Measurements from ENCODE around the gene FGF6. TPM values are rescaled to one million over a fixed set of nuclear protein-coding genes. Genes with fewer than 3 reads are reported as not detected.

Gene FGF6
- total and polyA plus RNA-seq, 2 donors (not counting 1 experiment from before 2014, with no cell fraction given): not detected

DNA sequence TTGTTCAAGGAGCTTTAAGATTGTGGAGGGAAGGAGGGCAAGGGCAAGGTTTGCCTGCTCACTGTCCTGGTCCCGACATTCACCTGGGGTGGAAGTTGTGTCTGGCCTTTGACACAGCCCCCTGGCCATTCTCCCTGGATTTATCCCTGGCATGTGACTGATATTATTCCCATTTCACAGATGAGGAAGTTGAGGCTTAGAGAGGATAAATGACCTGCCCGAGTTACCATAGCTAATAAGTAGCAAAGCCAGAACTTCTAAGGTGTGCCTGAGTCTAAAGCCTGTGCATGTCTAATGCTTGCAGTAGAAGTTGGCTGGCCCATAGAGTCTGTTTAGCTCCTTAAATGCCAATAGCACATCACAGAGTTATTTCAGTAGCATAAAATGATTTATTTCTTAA, 720 bp upstream of the FGF6 start:
- Histone ChIP-seq H3K79me2 (ENCODE audit: control insufficient read depth, insufficient read depth, low read length) (no peaks in the 10 kb centered on the region), H3K9ac (ENCODE audit: insufficient read depth, low read length) (no peak overlapping the region), H3K27me3 (ENCODE audit: control insufficient read depth, insufficient read depth, low read length) (peaks cover 4% of the 10 kb centered on the region), H3K4me3 (replicated peaks in 1 of 4; ENCODE audit: control extremely low read depth in 1 of 4, insufficient read depth in 1 of 4, low read depth in 3 of 4, low read length in 4 of 4) (no peak overlapping the region), H3K27ac (ENCODE audit: insufficient read depth, low read length) (no peak overlapping the region), H3K4me2 (ENCODE audit: extremely low read depth, insufficient read depth, low read length) (no peak overlapping the region), H2AFZ (ENCODE audit: low read length) (no peak overlapping the region), H3K4me1 (ENCODE audit: control insufficient read depth, extremely low read depth, insufficient read depth, low read length) (no peaks in the 10 kb centered on the region), H3K36me3 (ENCODE audit: control insufficient read depth, insufficient read depth, low read length) (no peaks in the 10 kb centered on the region), H4K20me1 (ENCODE audit: control insufficient read depth, extremely low read depth, insufficient read depth, low read length) (no peaks in the 10 kb centered on the region), H3K9me3 (ENCODE audit: control insufficient read depth, insufficient read depth, low read depth, low read length) (no peaks in the 10 kb centered on the region)
- TF ChIP-seq, protein P1, sequence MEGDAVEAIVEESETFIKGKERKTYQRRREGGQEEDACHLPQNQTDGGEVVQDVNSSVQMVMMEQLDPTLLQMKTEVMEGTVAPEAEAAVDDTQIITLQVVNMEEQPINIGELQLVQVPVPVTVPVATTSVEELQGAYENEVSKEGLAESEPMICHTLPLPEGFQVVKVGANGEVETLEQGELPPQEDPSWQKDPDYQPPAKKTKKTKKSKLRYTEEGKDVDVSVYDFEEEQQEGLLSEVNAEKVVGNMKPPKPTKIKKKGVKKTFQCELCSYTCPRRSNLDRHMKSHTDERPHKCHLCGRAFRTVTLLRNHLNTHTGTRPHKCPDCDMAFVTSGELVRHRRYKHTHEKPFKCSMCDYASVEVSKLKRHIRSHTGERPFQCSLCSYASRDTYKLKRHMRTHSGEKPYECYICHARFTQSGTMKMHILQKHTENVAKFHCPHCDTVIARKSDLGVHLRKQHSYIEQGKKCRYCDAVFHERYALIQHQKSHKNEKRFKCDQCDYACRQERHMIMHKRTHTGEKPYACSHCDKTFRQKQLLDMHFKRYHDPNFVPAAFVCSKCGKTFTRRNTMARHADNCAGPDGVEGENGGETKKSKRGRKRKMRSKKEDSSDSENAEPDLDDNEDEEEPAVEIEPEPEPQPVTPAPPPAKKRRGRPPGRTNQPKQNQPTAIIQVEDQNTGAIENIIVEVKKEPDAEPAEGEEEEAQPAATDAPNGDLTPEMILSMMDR (conservative IDR thresholded peaks at IDR 0.05 in 1 of 2, IDR thresholded peaks at IDR 0.05 in 1 of 2; ENCODE audit: low read depth in 1 of 2, low read length in 2 of 2): no peak
- TF ChIP-seq EZH2 (IDR thresholded peaks at IDR 0.05; ENCODE audit: low read length, missing control alignments): no peak
- no peak for DNase-seq (ENCODE audit: low read depth in 2 of 2)

DNA sequence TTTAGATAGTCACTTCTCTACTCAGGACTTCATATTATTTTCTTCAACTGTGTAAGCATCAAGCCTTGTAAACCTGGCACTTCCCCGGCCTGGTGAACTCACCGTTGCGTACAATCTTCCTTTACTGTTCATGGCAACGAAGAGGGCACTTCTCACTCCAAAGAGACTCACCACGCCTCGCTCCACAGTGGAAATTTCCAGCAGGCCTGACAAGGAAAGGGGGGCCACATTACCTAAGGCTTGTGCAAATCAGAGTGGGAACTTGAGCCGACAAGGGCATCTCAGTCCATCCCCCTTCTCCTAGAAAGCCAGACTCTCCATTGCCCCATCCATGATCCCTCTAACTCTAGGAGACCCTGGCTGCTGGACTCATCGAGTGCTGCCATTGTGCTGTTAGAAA, 1.6 kb downstream of the FGF6 start:
- Histone ChIP-seq H4K20me1 (ENCODE audit: control insufficient read depth, extremely low read depth, insufficient read depth, low read length) (no peaks in the 10 kb centered on the region), H3K9ac (ENCODE audit: insufficient read depth, low read length) (no peak overlapping the region), H2AFZ (ENCODE audit: low read length) (no peak overlapping the region), H3K27me3 (ENCODE audit: control insufficient read depth, insufficient read depth, low read length) (no peaks in the 10 kb centered on the region), H3K79me2 (ENCODE audit: control insufficient read depth, insufficient read depth, low read length) (no peaks in the 10 kb centered on the region), H3K36me3 (ENCODE audit: control insufficient read depth, insufficient read depth, low read length) (no peaks in the 10 kb centered on the region), H3K9me3 (ENCODE audit: control insufficient read depth, insufficient read depth, low read depth, low read length) (no peaks in the 10 kb centered on the region), H3K4me3 (replicated peaks in 1 of 4; ENCODE audit: control extremely low read depth in 1 of 4, insufficient read depth in 1 of 4, low read depth in 3 of 4, low read length in 4 of 4) (no peak overlapping the region), H3K27ac (ENCODE audit: insufficient read depth, low read length) (no peak overlapping the region), H3K4me2 (ENCODE audit: extremely low read depth, insufficient read depth, low read length) (no peak overlapping the region), H3K4me1 (ENCODE audit: control insufficient read depth, extremely low read depth, insufficient read depth, low read length) (no peaks in the 10 kb centered on the region)
- DNase-seq (ENCODE audit: low read depth in 2 of 2): no peak
- TF ChIP-seq, protein P1 (conservative IDR thresholded peaks at IDR 0.05 in 1 of 2, IDR thresholded peaks at IDR 0.05 in 1 of 2; ENCODE audit: low read depth in 1 of 2, low read length in 2 of 2): no peak
- TF ChIP-seq EZH2 (IDR thresholded peaks at IDR 0.05; ENCODE audit: low read length, missing control alignments): no peak

DNA sequence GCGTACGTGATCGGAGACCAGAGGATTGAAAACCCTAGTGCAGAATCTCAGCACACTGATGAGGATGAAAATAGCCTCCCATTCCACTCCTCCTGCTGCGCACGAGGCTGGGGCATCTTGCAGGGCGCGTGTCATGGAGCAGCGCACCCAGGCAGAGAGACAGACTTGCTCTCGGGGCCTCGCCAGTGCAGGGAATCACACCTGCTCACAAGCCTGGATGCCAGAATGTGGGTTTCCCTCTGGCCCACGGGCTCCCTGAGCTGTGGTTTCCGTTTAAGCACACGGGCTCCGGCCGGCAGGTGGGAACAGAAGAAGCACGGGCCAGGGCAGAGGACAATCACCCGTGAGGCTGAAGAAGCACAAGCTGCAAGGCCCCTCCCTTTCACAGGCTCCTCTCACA, 2.0 kb downstream of the FGF6 start:
- H3K79me2 ChIP-seq (ENCODE audit: control insufficient read depth, insufficient read depth, low read length): no peaks in the 10 kb centered on the region
- H3K27me3 ChIP-seq (ENCODE audit: control insufficient read depth, insufficient read depth, low read length): no peaks in the 10 kb centered on the region
- TF ChIP-seq EZH2 (IDR thresholded peaks at IDR 0.05; ENCODE audit: low read length, missing control alignments): no peak
- TF ChIP-seq, protein P1 (conservative IDR thresholded peaks at IDR 0.05 in 1 of 2, IDR thresholded peaks at IDR 0.05 in 1 of 2; ENCODE audit: low read depth in 1 of 2, low read length in 2 of 2): no peak
- H2AFZ ChIP-seq (ENCODE audit: low read length): no peak overlapping the region
- no peaks in the 10 kb centered on the region for H3K9me3 ChIP-seq (ENCODE audit: control insufficient read depth, insufficient read depth, low read depth, low read length)
- no peak overlapping the region for H3K9ac ChIP-seq (ENCODE audit: insufficient read depth, low read length)
- H3K4me2 ChIP-seq (ENCODE audit: extremely low read depth, insufficient read depth, low read length): no peak overlapping the region
- H3K4me3 ChIP-seq (replicated peaks in 1 of 4; ENCODE audit: control extremely low read depth in 1 of 4, insufficient read depth in 1 of 4, low read depth in 3 of 4, low read length in 4 of 4): no peak overlapping the region
- no peak overlapping the region for H3K27ac ChIP-seq (ENCODE audit: insufficient read depth, low read length)
- no peaks in the 10 kb centered on the region for H3K4me1 ChIP-seq (ENCODE audit: control insufficient read depth, extremely low read depth, insufficient read depth, low read length)
- DNase-seq (ENCODE audit: low read depth in 2 of 2): no peak
- no peaks in the 10 kb centered on the region for H3K36me3 ChIP-seq (ENCODE audit: control insufficient read depth, insufficient read depth, low read length)
- H4K20me1 ChIP-seq (ENCODE audit: control insufficient read depth, extremely low read depth, insufficient read depth, low read length): no peaks in the 10 kb centered on the region

Measured in fibroblast of lung (primary cell).